HPDE6-E6E7 (cell line): ENCODE results near the gene CYP2R1.
"Not testable (repeated sequence)": the region's sequence is repeated elsewhere in the genome, so short reads cannot be mapped to it uniquely, and the experiment has no call there.

ENCODE experiments used
- DNase-seq: peaks from one replicate; pipeline ENCODE4 v3.0.0; 2011; ENCODE audit warnings: missing footprints; ENCODE audit errors: extremely low spot score

Gene CYP2R1

DNA sequence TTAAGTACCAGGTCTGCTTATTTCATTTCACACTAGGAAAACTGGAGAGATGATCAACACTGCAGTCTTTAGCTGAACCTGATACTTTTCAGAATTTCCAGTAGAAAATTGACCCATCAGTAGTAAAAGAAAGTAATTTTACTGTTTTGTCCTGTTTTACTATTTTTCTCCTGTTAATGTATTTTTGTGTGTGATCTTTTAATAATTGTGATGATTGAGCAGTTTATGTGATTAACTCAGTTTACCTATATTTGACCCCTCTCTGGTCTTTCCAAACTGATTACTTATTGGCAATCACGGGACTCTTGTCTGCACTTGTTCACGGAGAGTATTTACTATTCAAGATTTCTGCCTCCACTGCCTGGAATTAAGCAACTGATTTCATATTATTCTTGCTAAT, 546 bp upstream of the CYP2R1 start:
- DNase-seq: no peak

DNA sequence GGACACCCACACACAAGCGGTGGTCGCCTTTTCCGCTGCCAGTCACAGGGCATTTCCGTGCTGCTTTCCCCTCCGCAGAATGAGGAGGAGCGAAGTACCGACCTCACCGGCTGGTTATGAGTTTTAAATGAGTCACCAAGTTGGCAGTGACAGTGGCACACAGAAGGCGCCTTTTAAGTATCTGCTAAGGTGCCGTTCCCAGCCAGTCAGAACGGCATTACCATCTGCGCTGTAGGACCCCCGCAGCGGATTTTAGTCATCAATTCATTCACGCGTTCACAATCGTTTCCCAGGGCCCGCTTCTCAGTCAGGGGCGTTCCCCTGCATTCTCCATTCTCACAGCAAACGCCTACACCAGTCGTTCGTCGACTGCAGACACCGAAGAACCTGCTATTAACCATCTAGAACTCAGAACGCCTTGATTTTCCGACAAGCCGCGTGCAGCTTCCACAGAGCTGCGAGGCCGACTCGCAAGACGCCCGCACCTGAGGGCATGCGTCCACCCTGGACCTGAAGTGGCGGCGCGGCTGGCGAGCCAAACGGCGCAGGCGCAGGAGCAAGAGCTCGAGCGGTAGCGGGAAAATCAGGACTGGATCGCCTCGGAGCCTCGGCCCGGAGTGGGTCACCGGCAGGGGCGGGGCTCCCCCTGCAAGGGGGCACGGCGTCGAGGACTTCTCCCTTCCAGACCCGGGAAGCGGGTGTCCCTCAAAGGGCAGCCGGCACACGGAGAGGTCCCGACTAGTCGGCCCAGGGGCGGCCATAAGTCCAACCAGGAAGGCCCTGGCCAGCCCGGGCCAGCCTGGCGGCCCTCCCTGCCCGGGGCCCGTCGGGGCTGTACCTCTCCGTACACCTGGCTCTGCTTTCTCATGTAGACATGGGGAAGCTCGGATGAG, 642 bp downstream of the CYP2R1 start:
- peak; percentile 66 for DNase-seq

DNA sequence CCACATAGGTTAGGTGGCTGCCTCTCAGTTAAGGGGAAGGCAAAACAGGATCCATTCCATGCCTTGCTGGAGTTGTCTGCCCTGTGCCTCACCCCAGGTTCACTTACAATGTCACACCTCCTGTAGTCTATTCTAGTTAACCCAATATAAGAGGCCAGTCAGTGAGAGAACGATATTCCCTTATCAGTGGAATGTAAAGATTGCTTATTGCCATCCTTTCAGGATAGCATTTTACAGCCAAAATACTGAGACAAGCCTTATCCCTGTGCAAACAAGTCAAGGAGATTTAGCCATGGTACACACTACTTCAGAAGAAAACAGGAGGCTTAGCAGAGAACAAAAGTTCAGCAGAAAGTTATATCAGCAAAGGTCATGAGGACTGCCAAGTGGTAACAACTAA, 5.5 kb downstream of the CYP2R1 start:
- no peak for DNase-seq

DNA sequence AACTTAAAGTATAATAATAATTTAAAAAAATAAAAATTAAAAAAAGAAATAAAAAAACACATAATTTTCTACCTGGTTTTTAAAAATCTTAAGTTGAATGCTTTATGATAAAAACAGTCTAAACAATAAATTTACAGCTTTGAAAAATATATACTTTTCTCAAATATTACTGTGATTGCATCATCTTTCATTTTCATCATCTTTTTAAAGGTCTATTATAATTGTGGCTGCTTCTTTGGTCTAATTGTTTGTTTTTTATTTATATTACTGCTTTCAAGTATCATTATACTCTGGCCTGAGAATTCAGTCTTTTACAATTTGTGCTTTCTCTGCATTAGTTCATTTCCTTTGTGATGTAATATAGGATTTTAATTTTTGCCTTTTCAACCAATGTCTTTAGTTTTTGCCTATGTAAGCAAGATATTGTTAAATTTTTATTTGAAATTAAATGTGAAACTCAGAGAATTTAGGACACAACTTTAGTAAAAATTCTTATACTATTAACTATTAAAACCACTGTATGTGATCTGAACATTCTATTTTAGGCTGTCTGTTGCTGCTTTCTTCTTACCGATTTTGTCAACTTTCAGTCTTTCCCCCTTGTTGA, 7.3 kb downstream of the CYP2R1 start:
- DNase-seq: no peak

DNA sequence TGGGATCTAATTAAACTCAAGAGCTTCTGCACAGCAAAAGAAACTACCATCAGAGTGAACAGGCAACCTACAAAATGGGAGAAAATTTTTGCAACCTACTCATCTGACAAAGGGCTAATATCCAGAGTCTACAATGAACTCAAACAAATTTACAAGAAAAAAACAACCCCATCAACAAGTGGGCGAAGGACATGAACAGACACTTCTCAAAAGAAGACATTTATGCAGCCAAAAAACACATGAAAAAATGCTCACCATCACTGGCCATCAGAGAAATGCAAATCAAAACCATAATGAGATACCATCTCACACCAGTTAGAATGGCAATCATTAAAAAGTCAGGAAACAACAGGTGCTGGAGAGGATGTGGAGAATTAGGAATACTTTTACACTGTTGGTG, 8.3 kb downstream of the CYP2R1 start:
- DNase-seq: not testable (repeated sequence)

DNA sequence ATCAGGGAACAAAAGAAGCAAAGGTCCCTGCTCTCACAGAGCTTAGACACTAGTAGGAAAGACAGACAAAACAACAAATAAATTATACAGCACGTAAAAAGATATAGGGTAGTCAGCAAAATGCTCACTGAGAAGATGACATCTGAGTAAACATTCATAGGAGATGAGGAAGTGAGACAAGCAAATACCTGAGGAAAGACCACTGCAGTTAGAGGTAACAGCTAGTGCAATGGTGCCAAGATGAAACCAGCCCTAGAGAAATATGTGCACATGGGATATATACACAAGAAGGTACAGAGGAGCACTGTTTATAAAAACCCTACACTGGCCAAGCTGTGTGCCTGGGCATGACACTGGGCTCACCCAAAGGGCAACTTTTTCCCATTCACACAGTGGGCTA, 9.8 kb downstream of the CYP2R1 start:
- DNase-seq: no peak

DNA sequence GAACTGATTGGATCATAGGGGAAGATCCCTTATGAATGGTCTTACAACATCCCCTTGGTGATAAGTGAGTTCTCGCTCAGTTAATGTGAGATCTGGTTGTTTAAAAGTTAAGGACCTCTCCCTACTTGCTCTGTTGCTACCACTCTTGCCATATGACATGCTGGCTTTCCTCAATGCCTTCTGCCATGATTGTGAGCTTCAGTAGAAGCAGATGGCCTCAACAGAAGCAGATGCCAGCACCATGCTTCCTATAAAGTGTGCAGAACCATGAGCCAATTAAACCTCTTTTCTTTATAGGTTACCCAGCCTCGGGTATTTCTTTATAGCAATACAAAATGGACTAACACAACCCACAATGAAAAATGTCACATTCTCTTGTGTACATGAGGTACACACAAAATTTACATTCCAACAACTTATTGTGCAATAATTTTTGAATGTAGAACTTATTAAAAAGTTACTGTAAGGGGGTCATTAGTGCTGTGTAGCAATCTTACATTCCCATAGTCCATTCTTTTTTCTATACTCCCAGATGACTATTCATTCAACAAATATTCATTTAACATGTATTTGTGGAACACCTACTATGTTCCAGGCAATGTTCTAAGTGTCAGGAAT, 10.3 kb downstream of the CYP2R1 start:
- no peak for DNase-seq

DNA sequence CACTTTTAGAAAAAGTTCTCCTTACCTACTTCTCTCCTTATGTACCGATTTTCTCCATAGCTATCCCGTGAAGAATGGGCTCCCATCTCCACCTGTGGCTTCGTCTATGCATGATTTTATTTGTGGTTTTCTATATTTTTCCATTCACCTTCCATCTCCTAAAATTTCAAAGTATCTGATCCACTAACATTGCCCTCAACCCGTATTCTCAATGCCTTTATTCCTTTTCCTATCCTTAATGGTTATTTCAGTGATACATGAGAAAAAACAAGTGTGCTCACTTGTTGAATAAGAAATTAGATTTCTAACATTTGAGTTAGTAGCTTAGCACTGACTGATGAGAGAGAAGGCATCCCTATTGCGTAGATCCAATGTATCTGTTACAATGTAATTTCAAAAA, 16.9 kb downstream of the CYP2R1 start:
- no peak for DNase-seq

DNA sequence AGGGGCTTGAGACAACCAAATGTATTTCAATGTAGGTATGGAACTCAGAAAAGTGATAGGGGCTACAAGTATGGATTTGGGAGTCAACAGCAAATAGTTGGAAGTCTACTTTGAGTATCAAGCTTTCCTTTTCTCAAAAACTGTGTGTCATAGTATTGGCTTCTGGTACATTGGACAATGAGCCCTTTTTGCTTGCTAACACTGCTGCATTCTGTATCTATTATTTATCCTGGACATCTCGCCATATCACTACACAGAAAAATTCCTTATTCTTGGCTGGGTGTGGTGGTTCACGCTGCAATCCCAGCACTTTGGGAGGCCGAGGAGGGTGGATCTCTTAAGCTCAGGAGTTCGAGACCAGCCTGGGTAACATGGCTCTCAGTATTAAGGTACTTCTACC, 18.4 kb downstream of the CYP2R1 start:
- DNase-seq: no peak

DNA sequence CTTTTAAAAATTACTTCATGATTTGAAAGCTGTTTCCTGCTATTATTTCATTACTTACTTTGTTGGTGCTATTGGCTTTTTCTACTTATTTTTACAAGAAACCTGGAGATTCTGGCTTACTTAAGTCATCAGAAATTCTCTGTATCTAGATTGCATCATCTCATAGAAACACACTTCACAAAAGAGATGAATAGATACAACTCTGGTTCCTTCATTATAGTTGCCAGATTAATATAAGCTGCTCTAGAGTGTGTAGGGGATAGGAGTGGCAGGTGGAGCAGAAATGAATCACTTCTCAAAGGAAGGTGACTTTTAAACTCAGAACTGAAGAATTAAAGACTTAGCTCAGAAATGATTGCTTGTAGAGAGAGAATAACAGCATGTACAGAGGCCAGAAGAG, 20.0 kb downstream of the CYP2R1 start:
- no peak for DNase-seq

DNA sequence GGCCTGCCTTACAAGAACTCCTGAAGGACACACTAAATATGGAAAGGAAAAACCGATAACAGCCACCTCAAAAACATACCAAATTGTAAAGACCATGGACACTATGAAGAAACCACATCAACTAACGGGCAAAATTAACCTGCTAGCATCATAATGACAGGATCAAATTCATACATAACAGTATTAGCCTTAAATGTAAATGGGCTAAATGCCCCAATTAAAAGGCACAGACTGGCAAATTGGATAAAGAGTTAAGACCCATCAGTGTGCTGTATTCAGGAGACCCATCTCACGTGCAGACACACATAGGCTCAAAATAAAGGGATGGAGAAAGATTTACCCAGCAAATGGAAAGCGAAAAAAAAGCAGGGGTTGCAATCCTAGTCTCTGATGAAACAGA, 28.3 kb downstream of the CYP2R1 start:
- DNase-seq: not testable (repeated sequence)

DNA sequence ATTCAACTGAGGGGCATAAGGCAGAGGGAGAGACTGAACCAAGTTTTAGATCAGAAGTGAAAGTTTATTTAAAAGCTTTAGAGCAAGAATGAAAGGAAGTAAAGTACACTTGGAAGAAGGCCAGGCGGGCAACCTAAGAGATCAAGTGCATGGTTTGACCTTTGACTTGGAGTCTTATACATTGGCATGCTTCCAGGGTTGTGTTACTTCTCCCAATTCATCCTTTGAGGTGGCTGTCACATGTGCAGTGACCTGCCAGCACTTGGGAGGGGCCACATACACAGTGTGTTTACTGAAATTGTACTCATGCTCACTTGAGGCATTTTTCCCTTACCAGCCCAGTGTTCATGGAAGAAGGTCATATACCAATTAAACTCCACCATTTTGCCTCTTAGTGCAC, 30.4 kb downstream of the CYP2R1 start:
- no peak for DNase-seq

DNA sequence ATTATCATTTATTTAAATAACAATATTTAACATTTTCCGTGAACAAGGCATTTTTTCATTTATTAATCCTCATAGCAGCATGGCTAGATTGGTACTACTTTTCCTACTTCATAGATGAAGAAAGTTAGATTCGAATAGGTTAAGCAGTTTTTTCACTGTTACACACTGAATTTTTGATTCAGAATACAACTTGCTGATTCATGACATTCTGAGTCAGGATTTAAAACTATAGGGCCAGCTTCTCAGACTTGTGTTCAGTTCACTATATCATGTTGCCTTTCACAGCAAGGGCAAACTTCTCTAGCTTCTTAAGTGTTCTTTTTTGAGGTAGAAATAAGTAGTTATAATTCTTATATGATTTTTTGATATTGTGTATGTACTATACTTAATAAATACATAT, 31.5 kb downstream of the CYP2R1 start:
- DNase-seq: no peak

DNA sequence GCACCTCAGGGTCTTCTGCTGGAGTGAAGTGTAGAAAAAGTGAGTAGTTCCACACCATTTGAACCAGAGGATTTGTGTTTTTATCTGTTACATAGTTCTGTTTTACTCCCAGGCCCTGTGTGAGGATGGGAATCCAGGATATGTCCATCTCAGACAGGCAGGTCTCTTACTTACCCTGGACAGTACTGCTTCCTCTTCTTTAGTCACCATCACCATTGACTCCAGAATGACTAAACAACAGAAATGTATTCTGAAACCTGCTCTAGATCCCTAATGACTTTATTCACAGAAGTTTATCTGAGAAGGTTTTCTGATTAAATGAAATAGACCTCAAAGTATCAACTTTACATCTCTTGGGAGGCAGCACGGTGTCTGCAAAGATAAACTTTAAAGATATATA, 33.6 kb downstream of the CYP2R1 start:
- DNase-seq: no peak

DNA sequence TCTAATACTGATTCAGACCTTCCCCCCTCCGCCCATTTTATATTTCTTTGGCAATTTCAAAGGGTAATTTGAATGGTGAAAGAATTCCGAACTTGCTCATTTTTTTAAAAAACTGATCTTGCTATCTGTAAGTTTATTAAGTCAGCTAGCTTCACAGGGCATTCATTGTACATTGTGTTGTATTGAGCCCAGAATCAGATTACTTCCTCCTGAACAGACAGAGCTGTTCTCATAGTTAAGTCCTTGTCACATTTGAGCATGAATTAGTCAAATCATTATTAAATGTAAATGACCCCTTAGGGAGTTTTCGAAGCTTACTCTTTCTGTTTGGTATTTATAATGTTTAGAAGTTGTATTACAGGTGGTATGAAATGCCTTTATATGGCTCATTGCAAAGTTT, 34.4 kb downstream of the CYP2R1 start:
- DNase-seq: no peak

DNA sequence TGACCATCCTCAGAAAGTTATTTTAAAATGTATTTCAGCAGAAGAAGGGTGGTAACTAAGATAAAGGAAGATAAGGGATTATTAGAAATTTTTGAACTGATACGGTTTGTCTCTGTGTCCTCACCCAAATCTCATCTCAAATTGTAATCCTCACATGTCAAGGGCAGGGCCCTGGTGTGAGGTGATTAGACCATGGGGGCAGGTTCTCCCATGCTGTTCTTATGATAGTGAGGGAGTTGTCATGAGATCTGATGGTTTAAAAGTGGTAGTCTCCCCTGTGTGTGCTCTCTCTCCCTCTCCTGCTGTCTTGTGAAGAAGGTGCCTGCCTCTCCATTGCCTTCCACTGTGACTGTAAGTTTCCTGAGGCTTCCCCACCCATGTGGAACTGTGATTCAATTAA, 36.1 kb downstream of the CYP2R1 start:
- DNase-seq: no peak

DNA sequence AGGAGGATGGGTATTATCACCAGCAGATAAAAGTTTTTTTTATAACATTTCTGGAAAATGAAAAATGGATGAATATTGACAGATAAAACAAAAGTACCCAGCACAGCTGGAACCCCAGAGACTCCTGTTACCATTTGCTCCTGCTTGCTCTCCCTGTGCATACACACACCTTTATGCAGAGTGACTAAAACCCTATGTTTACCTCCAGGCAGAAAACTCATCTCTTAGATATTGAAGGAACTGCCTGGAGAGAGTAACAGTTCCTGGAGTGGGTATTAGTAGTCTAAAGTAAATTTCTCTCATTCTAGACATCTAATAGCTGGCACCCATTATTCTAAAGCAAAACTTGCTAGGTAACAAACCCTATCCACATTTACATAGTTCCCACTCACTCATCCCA, 38.0 kb downstream of the CYP2R1 start:
- no peak for DNase-seq

DNA sequence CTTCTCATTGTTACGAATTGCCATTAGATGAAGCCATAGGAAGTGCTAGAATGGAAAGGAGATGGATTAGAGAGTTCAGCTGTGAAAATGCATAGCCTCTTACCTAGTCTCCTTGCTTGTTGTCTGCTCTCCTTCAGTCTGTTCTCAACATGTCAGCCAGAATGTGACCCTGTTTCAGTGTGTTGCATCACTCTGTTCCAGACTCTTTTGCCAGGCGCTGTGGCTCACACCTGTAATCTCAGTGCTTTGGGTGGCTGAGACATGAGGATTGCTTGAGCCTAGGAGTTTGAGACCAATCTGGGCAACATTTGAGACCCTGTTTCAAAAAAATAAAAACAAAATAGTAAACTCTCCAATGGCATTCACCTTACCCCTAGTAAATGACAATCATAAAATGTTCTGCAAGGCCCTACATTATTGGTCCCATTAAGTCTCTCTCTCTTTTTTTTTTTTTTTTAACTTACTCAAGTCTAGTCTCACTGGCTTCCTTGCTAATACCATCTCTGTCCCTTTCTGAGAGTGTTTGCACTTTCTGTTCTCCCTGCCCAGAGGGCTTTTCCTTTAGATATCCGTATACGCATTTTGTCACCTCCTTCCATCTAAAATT, 39.4 kb downstream of the CYP2R1 start:
- DNase-seq: no peak

DNA sequence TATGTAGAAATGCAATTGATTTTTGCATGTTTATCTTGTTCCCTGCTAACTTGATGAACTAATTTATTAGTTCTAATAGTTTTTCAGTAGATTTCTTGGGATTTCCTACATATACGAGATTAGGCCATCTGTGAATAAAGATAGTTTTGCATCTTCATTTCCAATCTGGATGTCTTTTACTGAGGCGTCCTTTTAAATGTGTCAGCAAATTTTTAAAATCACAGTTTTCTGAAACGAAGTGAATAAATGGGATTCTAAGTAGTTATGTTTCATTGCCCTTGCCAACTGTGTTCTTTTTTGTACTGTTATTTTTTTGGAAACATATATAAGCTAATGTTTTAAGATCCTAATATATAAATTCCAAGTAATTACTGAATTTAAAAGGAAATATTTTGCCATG, 50.0 kb downstream of the CYP2R1 start:
- DNase-seq: no peak

DNA sequence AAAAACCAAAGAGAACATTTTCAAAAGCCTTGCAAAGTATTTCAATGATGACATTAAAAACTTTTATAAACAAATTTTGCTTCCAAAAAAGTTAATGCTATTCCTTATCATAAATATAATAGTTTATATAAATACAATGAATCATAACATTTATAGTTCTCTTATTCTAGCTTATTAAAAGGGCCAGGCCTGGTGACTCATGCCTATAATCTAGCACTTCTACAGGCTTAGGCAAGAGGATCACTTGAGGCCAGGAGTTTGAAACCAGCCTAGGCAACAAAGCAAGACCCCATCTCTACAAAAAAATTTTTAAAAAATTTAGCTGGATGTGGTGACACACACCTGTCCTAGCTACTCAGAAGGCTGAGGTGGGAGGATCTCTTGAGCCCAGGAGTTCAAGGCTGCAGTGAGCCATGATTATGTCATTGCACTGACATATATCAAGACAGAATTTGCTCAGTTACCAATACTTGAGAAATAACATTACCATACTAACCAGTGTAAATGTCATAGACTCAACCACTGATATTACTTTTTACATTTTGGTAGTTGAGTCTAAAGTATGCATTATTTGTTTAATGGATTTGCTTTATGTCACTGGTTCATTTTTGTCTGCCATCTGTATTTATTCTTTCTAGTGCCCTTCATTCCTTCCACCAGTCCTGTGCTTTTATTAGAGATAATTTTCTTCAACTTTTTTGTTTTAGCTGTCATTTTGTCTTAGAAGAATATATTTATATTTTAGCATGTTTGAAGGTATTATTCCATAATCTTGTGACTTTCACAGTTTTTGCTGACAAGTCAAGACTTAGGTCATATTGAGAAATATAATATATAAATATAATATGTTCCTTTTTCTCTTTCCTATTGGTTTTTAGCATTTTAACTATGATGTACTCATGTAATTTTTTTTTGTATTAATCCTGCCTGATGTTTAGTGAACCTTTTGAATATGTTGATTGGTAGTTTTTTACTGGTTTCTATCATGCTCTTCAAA, 56.2 kb downstream of the CYP2R1 start:
- DNase-seq: no peak
